ENCODE results near the gene CELF5.

- no peak for TF ChIP-seq CTCF (IDR thresholded peaks at IDR 0.05)
- no peak for TF ChIP-seq POLR2A (IDR thresholded peaks at IDR 0.05)
Observed at GRCh38 chr19:3262362-3262761, 37.9 kb downstream of the CELF5 start.

All from ovary (tissue), 3 donors.